Measurements from ENCODE around the gene REG4.
"Not testable (repeated sequence)": the region's sequence is repeated elsewhere in the genome, so short reads cannot be mapped to it uniquely, and the experiment has no call there.

Gene REG4

DNA sequence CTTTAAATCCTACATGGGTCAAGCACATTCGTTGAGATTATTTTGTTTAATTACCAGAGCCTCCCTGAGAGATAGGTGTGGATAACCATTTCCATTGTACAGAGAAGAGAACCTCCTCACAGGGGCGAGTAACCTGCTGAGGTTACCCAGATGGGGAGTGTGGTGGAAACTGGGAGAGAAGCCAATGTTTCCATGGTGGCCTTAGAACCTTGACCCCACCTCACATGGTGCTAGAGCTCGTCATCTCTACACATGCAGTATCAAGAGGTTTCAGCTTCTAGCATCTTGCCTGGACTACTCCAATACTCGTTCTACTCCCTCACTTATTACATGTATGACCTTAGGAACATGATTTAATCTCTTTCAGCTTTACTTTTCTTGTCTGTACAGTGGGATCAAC lies 4.8 kb downstream of the REG4 start:
- DNase-seq (ENCODE audit: low spot score), result no peak

DNA sequence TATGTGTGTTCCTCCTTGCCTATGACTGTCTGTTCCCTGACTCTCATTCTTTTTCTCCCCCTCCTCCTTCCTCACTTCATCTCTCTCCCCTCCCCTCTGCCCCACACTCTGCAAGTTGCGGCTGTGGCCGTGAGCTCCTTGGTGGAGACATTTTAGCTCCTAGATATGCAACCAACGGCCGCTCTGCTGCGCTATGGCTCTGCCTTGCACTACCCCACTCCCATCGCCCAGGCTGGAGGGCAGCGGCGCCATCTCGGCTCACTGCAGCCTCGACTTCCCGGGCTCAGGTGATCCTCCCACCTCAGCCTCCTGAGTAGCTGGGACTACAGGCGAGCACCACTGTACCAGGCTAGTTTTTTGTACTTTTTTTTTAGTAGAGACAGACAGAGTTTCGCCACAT lies 5.5 kb downstream of the REG4 start:
- DNase-seq (ENCODE audit: low spot score), result no peak

DNA sequence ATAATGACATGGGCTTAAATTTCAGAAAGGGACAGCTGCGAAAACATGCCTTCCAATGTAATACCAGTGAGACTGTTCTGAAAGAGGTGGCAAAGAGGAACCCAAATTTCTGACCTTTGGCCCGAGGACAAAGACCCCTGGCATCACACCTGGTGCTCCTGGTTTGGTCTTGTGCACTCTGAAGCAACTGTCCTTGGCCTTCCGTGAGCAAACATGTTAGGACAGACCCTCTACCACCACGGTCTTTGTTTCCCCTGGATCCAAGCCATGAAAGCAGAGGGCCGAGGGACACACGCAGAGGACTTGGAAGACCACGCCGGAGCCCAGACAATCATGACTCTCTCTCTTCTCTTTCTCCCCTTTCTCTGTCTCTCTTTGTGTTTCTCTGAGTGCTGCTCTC lies 6.0 kb downstream of the REG4 start:
- DNase-seq (ENCODE audit: low spot score), result no peak

DNA sequence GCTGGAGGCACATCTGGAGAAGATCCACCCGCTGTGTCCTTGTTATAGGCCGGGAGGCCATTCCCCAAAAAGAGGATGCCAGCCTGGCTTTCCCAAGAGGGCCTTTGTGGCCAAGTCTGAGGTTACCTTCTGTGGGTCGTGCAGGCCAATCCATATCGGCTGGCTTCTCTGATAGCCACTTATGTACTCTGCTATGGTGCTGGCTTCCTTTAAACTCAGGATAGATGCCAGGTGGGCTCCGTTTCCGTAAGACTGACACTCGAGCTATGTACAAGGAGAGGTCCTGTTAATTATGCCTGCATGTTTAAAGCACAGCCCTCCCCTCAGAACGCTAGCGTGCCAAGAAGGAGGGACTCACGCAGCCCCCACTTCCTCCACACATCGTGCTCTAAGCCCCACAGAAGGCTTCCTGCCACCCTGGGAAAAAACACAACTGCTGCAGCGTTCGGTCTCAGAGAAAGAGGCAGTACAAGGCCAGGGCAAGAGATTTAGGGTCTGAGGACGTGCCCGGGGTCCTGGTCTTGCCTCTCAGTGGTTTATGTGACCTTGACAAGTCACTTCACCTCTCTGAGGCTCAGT lies 11.6 kb downstream of the REG4 start:
- DNase-seq (ENCODE audit: low spot score), result no peak

- no peak for DNase-seq (ENCODE audit: low spot score)
Observed at GRCh38 chr1:119799003-119799402, 12.3 kb downstream of the REG4 start.

DNA sequence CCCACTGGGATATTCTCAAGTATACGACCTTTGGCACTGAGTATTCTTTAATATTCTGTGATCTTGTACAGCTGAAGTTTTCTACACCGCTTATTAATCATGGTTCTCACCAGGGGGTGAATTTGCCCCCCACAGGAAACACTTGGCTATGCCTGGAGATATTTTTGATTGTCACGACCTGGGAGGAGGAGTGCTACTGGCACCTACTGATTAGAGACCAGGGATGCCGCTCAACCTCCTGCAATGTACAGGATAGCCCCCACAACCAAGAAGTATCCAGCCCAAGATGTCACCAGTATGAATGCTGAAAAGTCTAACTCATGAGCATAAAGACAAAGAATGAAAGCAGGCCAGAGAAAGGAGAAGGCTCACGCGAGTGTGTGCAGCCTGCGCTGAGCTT lies 13.7 kb downstream of the REG4 start:
- DNase-seq (ENCODE audit: low spot score), result no peak

DNA sequence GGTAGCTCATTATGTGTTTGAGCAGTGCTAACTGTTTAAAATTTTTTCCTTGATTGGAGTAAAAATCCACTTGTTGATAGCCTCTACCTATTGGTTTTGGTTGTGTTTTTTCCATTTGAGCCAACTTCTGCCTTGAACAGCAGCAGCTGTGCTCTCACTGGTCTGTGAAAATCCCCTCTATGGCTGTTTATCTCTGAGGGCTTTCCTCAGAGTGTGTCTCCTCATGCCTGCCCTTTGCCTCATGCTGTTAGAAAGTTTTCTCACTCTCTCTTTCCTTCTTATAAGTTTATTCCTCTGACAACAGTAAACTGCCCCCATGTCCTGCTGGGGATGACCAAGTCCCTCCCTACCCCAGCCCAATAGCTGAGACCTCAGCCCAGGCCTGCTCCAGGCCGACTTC lies 14.1 kb downstream of the REG4 start:
- no peak for DNase-seq (ENCODE audit: low spot score)

- DNase-seq (ENCODE audit: low spot score), result no peak
Observed at GRCh38 chr1:119795261-119796200, 15.7 kb downstream of the REG4 start.

DNA sequence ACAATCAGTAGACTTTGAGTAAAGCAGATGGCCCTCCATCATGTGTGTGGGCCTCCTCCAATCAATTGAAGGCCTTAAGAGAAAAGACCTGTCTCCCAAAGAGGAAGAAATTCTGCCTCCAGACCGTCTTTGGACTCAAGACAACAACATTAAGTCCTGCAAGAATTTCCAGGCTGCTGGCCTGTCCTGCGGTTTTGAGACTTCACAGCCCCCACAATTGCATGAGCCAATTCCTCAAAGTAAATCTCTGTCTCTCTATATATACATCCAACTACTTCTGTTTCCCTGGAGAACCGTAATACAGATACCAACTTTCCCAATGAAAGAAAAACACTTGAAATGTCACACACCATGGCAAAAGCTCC lies 16.4 kb downstream of the REG4 start:
- no peak for DNase-seq (ENCODE audit: low spot score)

DNA sequence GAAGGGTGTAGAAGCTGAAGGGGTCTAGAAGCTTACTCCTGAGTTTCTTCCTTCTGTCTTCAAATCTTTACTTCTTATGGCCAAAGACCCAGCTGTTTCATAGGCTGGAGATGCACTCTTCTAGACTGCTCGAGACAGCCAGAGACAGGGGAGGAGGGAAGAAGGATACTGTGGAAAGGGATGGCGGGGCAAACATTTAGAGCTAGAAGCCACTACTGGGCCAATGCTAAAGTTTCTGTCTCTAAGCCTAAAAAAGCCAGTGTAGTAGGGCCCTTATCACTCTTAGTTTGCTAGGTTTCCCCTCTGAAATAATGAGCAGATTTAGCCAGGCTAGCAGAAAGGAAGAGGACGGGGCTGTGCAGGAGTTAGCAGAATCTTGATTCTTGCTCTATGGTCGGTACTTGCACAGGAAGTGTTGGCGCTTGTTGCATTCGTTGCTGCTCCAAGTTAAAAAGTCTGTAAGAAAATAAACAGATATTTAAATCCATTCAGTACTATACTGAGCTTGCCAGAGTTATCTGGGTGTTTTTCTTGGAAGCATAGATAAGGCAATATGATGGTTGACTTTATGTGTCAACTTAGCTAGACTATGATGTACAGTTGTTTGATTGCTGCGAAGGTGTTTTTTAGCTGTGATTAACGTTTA lies 16.9 kb downstream of the REG4 start:
- no peak for DNase-seq (ENCODE audit: low spot score)

GRCh38 chr1:119791377-119791776 lies 19.9 kb downstream of the REG4 start:
- no peak for DNase-seq (ENCODE audit: low spot score)

DNA sequence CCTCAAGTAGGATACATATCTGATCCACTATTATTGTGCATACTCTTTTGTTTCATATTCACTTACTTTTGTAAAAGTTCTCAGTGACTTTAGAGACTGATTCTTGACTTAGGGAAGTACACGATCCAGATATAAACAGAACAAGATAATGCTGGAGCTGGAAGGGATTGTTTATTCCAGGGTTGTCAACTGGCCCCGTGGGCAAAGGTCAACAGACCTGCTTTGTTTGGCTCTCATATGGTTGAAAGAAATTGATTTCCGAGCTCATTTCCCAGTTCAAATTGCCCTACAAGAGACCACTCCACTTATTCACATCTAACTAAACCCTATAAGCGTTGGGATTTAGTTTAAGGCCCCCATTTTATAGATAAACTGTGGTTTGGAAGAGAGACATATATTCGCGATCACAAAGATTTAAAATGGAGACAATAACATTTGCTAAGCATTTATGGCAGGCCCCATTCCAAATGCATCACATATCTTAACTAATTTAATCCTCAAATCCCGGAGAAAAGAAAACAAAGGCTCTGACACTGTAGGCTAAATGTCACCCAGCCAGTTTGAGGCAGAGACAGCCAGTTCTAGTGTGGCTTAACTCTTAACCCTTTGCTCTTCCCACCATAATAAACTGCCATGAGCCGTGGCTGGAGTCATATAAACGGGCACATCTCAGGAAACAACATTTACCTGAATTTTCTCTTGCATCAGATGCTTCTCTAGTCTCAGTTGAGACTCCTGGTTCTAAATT lies 20.6 kb downstream of the REG4 start:
- DNase-seq (ENCODE audit: low spot score), result no peak

GRCh38 chr1:119787776-119788175 lies 23.5 kb downstream of the REG4 start:
- no peak for DNase-seq (ENCODE audit: low spot score)

- DNase-seq (ENCODE audit: low spot score), result not testable (repeated sequence)
Observed at GRCh38 chr1:119786473-119787050, 24.7 kb downstream of the REG4 start.

GRCh38 chr1:119786046-119786445 lies 25.2 kb downstream of the REG4 start:
- DNase-seq (ENCODE audit: low spot score), result not testable (repeated sequence)

GRCh38 chr1:119784191-119784781 lies 27.0 kb downstream of the REG4 start:
- no peak for DNase-seq (ENCODE audit: low spot score)

DNA sequence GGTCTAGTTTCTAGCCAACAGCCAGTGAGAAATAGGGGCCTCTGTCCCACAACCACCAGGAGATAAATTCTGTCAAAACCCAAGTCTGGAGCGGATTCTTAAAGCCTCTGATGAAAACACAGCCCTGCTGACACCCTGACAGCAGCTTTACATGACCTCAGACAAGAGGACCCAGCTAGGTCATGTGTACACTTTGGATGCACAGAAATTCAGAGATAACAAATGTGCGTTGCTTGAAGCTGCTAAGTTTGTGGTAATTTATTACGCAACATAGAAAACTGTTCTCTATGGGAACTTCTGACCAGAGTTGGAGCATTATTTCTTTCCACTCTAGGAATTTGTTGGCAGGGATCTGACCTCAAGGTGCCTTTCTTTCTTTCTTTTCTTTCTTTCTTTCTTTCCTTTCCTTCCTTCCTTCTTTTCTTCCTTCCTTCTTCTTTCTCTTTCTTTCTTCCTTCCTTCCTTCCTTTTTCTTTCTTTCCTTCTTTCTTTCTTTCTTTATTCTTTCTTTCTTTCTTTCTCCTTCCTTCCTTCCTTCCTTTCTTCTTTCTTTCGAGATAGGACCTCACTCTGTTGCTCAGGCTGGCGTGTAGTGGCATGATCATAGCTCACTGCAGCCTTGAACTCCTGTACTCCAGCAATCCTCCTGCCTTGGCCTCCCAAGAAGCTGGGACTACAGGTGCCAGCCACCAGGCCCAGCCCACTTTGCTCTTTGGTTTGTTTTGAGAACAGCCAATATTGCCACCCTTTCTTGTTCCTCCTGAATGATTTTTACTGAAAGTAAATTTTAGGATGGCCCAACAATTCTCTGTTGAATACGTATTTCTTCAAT lies 27.7 kb downstream of the REG4 start:
- DNase-seq (ENCODE audit: low spot score), result no peak

DNA sequence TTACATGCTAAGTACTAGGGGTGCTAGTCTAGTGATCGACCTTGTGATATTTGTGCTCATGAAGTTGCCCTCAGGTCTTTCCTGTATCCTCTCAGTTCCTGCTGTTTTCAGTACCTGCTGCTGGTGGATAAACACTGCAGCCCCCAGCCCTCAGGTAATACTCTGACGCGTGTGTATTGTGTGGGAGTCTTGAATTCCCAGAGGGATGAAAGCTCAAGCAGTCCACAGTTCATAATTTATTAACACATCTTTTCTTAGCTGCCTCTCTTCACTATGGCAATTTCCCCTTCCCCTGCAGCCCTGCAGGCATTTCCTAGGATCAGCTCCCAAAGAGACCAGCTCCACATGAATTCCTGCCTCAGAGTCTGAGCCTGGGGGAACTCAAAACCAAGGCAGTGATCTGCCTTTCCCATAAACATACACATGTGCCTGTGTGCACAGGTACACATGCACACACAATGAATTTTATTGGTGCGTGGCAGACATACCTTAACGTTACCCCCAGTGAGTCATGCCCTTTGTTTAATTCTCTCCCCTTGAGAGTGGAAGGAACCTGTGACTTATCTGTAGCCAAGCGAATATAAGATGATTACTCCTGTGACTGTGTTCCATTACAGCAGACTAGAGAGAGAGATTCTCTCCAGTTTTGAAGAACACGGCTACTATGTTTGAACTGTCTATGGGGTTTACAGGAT lies 28.5 kb downstream of the REG4 start:
- no peak for DNase-seq (ENCODE audit: low spot score)

- DNase-seq (ENCODE audit: low spot score), result no peak
Observed at GRCh38 chr1:119781434-119782210, 29.6 kb downstream of the REG4 start.

All from hematopoietic multipotent progenitor cell treated with erythropoietin and hydrocortisone succinate and interleukin-3 and kit ligand, for 15 days (in vitro differentiated cells).